ENCODE measurements around the gene PKDREJ.

Gene PKDREJ

GRCh38 chr22:46239261-46240048 is 23.7 kb downstream of the PKDREJ start:
- POLR2A ChIA-PET (ENCODE audit: low non-redundant PET) = interaction anchor here (0.6 kb wide), 2 partner anchors 21 to 129 kb away, joined by 3 to 5 read pairs; no protein-coding TSS in a partner anchor
- no peak for TF ChIP-seq CTCF (conservative IDR thresholded peaks at IDR 0.05; ENCODE audit: low read depth)
- DNase-seq (ENCODE audit: low spot score) = no peak
- CTCF ChIA-PET = no interaction called here
- H3K27ac ChIP-seq = no peak overlapping the region

GRCh38 chr22:46238541-46238940 is 24.6 kb downstream of the PKDREJ start:
- ChIA-PET POLR2A (ENCODE audit: low non-redundant PET) (interaction anchor here (0.6 kb wide), 1 partner anchor 129 kb away, joined by 3 read pairs; no protein-coding TSS in a partner anchor), CTCF (no interaction called here)
- TF ChIP-seq CTCF (conservative IDR thresholded peaks at IDR 0.05; ENCODE audit: low read depth) = no peak
- H3K27ac ChIP-seq = no peak overlapping the region
- DNase-seq (ENCODE audit: low spot score) = no peak

- POLR2A ChIA-PET (ENCODE audit: low non-redundant PET) = interaction anchor here (0.6 kb wide), 1 partner anchor 32 kb away, joined by 3 read pairs; no protein-coding TSS in a partner anchor
Measured at GRCh38 chr22:46237453-46238124, 25.6 kb downstream of the PKDREJ start.

GRCh38 chr22:46234969-46235368 is 28.2 kb downstream of the PKDREJ start:
- TF ChIP-seq CTCF (conservative IDR thresholded peaks at IDR 0.05; ENCODE audit: low read depth) = no peak
- ChIA-PET POLR2A (ENCODE audit: low non-redundant PET) (no interaction called here), CTCF (interaction anchor here (0.6 kb wide), 1 partner anchor 303 kb away, joined by 3 read pairs; no protein-coding TSS in a partner anchor)
- no peak for DNase-seq (ENCODE audit: low spot score)
- H3K27ac ChIP-seq = no peak overlapping the region

More at GRCh38 chr22:46237453-46238124, 25.6 kb downstream of the PKDREJ start:
- no peak for TF ChIP-seq CTCF (conservative IDR thresholded peaks at IDR 0.05; ENCODE audit: low read depth)
- no peak for DNase-seq (ENCODE audit: low spot score)
- no peak overlapping the region for H3K27ac ChIP-seq
- CTCF ChIA-PET = no interaction called here

- H3K27ac ChIP-seq = no peak overlapping the region
- no peak for DNase-seq (ENCODE audit: low spot score)
- CTCF ChIA-PET = no interaction called here
- TF ChIP-seq CTCF (conservative IDR thresholded peaks at IDR 0.05; ENCODE audit: low read depth) = no peak
- POLR2A ChIA-PET (ENCODE audit: low non-redundant PET) = no interaction called here
Measured at GRCh38 chr22:46233231-46233630, 29.9 kb downstream of the PKDREJ start.

- CTCF ChIA-PET = no interaction called here
- no peak overlapping the region for H3K27ac ChIP-seq
- no peak for TF ChIP-seq CTCF (conservative IDR thresholded peaks at IDR 0.05; ENCODE audit: low read depth)
- POLR2A ChIA-PET (ENCODE audit: low non-redundant PET) = no interaction called here
- DNase-seq (ENCODE audit: low spot score) = no peak
Measured at GRCh38 chr22:46230262-46230901, 32.8 kb downstream of the PKDREJ start.
